DMS153 treated with DMSO at 0.1 percent for 48 hours (cell line): ENCODE data around the gene NPIPB9.
"Not testable (repeated sequence)": the region's sequence is repeated elsewhere in the genome, so short reads cannot be mapped to it uniquely, and the experiment has no call there.

Experiments
- DNase-seq: peaks from one replicate; lab custom pipeline; 2025; ENCODE audit not compliant: unreplicated experiment; lab: John Stamatoyannopoulos, UW

Gene NPIPB9

GRCh38 chr16:28751487-28751886, at the start of gene NPIPB9:
Gene NPIPB9, plus strand, starts transcription at chr16:28751787.
- not testable (repeated sequence) for DNase-seq

DNA sequence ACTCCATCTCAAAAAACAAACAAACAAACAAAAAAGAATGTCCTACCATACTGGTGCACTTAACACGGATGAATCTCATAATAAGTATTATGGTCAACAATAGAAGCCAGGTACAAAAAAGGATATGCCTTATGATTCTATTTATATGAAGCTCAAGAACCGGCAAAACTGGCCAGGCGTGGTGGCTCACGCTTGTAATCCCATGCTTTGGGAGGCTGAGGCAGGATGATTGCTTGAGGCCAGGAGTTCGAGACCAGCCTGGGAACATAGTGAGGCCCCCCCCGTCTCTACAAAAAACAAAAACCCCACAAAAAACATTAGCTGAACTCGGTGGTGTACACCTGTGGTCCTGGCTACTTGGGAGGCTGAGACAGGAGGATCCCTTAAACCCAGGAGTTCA, 47.3 kb upstream of the NPIPB9 start:
- not testable (repeated sequence) for DNase-seq

DNA sequence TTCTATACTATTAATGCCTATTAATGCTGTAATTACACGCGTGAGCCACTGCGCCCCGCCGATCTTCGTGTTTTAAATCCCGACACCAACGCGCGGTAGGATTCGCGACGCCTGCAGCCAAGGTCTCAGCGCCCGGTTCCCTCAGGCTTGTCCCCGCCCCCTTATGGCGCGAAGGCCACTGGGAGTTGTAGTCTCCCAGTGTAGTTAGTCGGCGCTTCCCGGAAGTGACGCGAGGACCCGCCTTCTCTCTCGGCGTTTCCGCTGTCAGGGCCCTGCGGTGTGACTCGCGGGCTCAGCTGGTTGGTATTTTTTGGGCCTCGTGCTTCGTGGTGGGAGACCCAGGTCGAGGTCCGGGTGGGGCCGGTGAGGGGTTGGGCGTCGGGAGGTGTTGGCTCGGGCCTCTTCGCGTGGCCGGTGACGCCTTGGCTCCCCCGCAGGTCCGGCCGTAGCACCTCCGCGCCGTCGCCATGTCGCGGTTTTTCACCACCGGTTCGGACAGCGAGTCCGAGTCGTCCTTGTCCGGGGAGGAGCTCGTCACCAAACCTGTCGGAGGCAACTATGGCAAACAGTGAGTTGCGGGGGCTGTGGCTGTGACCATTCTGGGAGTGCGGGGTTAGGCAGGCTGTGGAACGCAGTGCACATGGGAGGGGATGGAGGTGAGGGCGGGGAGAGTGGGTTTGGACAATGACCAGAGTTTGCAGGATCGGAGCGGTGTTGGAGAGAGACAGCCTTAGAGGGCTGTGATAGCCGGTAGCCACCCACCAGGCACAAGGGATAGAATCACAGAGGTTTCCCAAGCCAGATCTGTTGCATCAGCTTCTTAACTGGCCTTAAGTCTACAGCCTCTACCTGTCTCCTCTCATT, 40.1 kb upstream of the NPIPB9 start, which contains the start of gene EIF3C:
Gene EIF3C (plus strand): TSS at position 245 of the 864 bp plus-strand sequence. CDS start 223 bp downstream, at position 468.
- DNase-seq = not testable (repeated sequence)

- not testable (repeated sequence) for DNase-seq
Measured at GRCh38 chr16:28722852-28723650, 28.5 kb upstream of the NPIPB9 start.

DNA sequence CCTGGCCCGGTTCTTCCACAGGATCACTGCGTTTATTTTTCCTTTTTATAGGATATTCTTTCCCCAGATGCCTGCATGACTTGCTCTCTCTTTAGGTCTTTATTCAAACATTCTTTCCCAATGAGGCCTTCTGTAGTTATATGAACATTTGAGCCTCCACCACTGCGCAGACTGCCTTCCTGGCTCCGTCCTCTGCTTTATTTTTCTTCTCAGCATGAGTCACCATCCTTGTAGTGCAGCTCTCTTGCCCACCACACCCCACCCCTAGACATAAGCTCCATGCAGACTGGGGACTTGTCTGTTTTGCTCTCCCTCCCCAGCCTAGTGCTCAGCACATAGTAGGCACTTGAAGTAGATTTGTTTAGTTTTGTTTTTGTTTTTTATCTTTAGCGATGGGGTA, 20.3 kb upstream of the NPIPB9 start:
- DNase-seq = not testable (repeated sequence)

DNA sequence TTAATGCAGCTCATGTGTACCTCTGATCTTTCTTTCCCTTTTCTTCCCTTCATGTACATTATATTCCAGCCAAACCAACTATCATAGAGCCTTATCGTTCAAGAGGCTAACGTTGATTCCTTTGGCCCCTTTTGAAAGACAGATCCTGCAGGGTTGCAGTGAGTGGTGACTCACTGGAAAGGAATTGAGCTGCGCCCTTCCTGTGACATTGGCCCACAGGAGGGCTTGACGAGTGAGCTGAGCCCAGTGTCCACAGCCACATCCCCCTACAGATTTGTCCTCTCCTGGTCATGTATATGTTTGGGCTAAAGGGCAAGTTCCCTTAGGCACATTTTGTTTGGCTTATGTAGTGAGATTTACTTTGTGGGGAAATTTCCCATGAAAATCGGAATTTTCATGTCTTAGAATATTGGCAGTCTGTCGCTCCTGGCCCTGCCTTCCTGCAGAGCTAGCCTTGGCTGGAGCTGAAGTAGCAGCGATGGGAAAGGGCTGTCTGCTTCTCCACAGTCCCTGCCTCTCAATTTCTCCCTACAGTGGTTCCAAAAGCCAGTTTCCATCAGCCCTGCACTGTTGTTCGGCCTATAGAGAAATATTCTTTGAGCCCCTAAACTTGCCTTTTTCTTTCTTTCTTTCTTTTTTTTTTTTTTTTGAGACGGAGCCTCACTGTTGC, 19.0 kb upstream of the NPIPB9 start:
- DNase-seq = not testable (repeated sequence)

DNA sequence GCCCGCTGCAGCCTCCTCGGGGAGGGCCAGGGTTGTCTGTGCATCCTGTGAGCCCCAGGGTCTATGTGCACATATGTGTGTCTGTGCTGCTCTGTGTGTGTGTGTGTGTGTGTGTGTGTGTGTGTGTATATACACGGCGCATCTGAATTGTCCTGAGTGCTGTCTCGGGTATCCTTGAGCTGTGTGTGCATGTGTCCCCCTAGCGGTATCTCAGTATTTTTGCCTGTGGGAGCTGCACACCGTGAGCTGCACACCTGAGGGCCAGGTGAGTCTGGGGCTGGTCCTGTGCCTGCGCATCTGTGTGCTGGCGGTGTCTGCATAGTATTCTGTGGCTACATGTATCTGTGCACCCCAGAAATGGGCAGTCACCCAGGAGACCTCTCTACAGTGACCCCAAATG, 11.8 kb upstream of the NPIPB9 start:
- DNase-seq = not testable (repeated sequence)

DNA sequence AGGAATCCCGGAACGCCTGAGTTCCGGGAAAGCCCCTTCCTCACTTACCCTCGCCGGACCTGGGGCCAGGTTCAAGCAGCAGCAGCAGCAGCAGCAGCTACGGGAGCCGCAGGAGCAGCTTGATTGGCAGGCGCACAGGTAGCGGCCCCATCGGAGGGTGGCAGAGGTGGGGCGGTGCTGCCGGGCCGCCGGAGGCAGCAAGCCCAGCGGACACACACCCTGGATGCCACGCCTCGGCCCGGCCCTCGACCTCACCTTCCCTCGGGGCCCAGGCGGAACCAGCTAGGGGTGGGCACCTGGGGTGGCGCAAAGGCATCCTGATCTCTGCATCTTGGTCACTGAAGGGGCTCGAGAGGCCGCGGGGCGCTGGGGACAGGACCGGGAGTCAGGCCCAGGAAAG, 11.0 kb upstream of the NPIPB9 start:
- DNase-seq = not testable (repeated sequence)

- DNase-seq = not testable (repeated sequence)
Measured at GRCh38 chr16:28741295-28741694, 10.3 kb upstream of the NPIPB9 start.

DNA sequence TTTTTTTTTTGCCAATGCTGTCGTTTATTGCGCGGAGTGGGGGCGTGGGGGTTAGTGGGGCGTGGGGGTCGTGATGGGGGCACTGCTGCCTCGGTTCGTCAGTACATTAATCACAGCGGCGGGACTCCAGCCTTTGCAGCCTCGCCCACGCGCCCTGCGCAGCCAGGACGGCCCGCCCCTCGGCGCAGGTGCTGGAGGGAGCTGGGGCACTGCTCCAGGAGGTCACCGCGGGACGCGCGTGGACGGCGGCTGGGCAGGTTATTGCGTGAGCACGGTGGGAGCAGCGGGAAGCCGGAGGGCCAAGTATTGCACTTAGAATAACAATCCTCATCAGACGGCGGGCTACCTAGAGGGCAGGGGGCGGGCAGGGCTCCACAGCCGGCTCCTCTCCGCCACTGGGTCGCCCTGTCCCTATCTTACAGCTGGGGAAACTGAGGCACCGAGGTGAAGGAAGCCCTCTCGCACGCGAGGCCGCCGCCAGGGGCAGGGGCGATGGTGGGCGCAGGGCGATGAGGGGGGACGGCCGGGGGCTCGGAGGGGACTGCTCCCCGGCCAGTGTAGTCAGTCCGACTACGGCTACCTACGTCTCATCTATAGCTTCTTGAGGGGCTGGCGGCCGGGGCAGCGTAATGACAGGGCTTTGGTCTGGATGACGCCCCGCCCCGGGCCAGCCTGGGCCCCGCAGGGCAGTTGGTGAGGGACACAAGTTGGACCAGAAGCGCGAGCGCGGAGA, 4.8 kb upstream of the NPIPB9 start:
- DNase-seq = not testable (repeated sequence)

- not testable (repeated sequence) for DNase-seq
Measured at GRCh38 chr16:28749997-28750465, 1.6 kb upstream of the NPIPB9 start.

DNA sequence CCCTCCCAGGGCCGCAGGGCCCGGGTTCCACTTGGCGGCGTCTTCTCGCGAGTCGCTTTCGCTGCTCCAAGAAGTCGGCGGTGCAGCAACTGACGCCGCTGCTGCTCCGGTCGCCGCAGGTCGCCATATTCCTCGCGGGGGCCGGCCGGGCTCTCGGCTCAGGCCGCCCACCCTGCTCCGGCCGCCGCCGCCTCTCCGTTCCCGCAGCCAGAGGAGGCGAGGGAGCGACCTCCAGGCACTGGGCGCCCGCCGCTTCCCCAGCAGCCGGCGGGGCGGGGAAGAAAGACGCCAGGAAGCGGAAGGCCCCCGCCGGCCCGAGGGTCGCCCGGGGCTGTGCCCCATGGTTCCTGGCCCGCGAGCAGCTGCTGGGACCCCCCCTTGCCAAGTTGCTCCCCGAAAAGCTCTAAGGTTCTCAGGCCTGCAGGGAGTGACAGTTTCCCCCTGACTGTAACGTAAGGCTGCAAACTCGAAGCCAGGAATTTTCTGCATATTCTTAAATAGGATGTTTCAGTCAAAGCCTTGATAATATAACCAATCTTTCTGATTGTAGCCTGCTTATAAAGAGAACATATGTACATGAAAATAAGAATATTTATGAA, 1.0 kb upstream of the NPIPB9 start:
- DNase-seq = not testable (repeated sequence)

GRCh38 chr16:28781697-28782096, 30.1 kb downstream of the NPIPB9 start:
- DNase-seq = not testable (repeated sequence)

DNA sequence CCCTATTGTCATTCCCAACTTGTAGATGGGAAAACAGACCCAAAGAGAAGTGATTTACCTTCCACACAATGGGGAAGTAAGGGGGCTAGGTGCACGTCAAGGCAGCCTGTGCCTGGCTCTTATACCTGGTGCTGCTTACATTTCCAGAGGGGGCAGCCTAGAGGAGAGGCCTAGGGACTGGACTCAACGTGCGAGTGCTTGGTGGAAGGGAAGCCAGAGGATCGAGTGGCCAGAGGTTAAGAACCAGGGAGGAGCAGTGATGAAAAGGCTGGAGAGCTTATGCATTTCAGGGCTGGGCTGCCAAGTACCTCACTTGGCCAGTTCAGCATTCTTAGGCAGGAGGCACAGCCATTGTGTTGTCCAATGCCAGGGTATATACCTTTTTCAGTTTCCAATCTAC, 30.8 kb downstream of the NPIPB9 start:
- DNase-seq = not testable (repeated sequence)

DNA sequence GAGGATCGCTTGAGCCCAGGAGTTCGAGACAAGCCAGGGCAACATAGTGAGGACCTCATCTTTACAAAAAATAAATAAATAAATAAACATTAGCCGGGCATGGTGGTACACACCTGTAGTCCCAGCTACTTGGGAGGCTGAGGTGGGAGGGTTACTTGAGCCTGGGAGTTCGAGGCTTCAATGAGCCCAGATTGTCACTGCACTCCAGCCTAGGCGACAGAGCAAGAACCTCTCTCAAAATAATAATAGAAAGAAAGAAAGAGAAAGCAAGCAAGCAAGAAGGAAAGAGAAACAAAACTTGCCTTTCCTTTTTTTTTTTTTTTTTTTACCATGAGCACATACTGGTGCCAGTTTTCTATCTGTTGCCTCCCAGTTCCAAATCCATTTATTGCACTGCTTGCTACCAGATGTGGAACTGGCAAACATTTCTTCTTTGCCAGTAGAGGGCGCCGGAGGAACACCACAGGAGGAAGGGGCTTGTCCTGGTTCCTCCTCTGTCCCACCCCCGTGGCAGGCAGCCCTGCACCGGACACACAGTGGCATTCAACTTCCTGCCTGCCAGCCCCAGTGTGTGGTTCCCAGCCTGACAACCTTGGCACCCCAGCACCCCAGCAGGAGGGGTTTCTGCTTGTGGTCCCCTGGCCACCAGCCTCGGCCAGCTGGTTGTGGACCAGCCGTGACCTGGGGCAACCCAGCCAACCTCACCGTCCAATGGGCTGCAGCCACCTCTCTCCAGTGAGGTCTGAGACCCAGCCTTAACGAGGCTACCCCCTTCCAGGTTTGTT, 50.8 kb downstream of the NPIPB9 start:
- DNase-seq = not testable (repeated sequence)

DNA sequence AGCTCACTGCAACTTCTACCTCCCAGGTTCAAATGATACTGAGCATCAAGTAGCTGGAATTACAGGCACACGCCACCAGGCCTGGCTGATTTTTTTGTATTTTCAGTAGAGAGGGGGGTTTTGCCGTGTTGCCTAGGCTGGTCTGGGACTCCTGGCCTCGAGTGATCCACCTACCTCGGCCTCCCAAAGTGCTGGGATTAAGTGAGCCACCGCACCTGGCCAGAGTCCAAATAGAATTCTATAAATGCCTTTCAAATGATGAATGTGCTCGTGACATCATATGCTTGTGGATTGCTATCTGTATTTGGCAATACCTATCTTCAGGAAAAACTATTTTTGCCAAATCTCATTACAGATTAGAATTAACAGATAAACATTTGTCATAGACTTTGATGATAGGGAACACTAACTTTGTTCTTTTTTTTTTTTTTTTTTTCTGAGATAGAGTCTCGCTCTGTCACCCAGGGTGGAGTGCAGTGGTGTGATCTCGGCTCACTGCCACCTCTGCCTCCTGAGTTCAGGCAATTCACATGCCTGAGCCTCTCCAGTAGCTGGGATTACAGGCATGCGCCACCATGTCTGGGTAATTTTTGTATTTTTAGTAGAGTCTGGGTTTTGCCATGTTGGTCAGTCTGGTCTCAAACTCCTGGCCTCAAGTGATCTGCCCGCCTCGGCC, 56.0 kb downstream of the NPIPB9 start:
- DNase-seq = not testable (repeated sequence)

DNA sequence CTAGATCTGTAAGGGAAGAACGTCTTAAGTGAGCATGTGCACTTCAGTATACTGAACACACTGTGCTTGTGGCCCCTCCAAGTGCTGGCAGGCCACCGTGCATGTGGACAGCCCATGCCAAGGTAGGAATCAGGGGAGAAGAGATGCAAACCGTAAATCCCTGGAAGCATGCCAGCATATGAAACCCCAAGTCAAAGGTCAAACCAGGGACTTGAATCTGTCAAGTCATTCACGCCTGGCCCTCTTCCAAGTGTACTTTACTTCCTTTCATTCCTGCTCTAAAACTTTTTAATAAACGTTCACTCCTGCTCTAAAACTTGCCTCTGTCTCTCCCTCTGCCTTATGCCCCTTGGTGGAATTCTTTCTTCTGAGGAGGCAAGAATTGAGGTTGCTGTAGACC, 68.4 kb downstream of the NPIPB9 start:
- no peak for DNase-seq

GRCh38 chr16:28820546-28820945, 69.0 kb downstream of the NPIPB9 start:
- DNase-seq = not testable (repeated sequence)
